Activated CD8-positive, alpha-beta T cell treated with anti-CD3 and anti-CD28 coated beads, Interleukin-2, amount 10 ng/mL, durations not matched to agents 7 days and 5 days (primary cell): Measurements from ENCODE around the gene RIPOR1. TPM values are rescaled to one million over a fixed set of nuclear protein-coding genes. Genes with fewer than 3 reads are reported as not detected.
"Not testable (repeated sequence)": the region's sequence is repeated elsewhere in the genome, so short reads cannot be mapped to it uniquely, and the experiment has no call there.

Source experiments
- ATAC-seq: fragments of 150-1000 bp; cut with Tn5 transposase; one replicate; pipeline ENCODE4 v1.10.0; 2021; ENCODE audit warnings: moderate library complexity
- CTCF ChIA-PET: fragments of 350-600 bp; sonication (Branson Sonifier 250); formaldehyde crosslinking; loops from one replicate; lab custom pipeline; 2021; ENCODE audit warnings: antibody characterized with exemption; lab: Charles Lee
- POLR2A ChIA-PET: fragments of 350-600 bp; sonication (Branson Sonifier 250); formaldehyde crosslinking; loops from one replicate; lab custom pipeline; 2021; ENCODE audit warnings: antibody characterized with exemption; lab: Charles Lee
- DNase-seq: peaks from one replicate; pipeline ENCODE4 v3.0.0-alpha.2; 2020
- H3K27ac Mint-ChIP-seq: one replicate; pipeline ENCODE4 v1.8.0; 2021; ENCODE audit warnings: mild to moderate bottlenecking, mixed read lengths
- H3K27me3 Mint-ChIP-seq: one replicate; pipeline ENCODE4 v1.8.0; 2021; ENCODE audit warnings: low read depth, mixed read lengths
- H3K36me3 Mint-ChIP-seq: one replicate; pipeline ENCODE4 v1.8.0; 2021; ENCODE audit warnings: low read depth, mixed read lengths
- H3K4me1 Mint-ChIP-seq: one replicate; pipeline ENCODE4 v1.8.0; 2021; ENCODE audit warnings: low read depth, mixed read lengths
- H3K4me3 Mint-ChIP-seq: one replicate; pipeline ENCODE4 v1.8.0; 2021; ENCODE audit warnings: mild to moderate bottlenecking, mixed read lengths
- H3K9me3 Mint-ChIP-seq: one replicate; pipeline ENCODE4 v1.8.0; 2022; ENCODE audit warnings: mixed read lengths; ENCODE audit not compliant: insufficient read depth
- total RNA-seq, 2 experiments: library from RNA; stranded (reverse); gene quantifications; one replicate each; pipeline ENCODE4 v1.2.3, GENCODE V29; 2021

Gene RIPOR1
- total RNA-seq, 2 experiments from 2014 or later: 10.6 to 13.7 TPM

- Mint-ChIP-seq H3K27ac (no peak overlapping the region), H3K9me3 (no peaks in the 10 kb centered on the region), H3K36me3 (peaks cover 9% of the 10 kb centered on the region), H3K4me3 (no peak overlapping the region), H3K27me3 (no peaks in the 10 kb centered on the region), H3K4me1 (peaks cover 9% of the 10 kb centered on the region)
- CTCF ChIA-PET: interaction anchor here (1.1 to 15.0 kb wide), 7 partner anchors 9 to 154 kb away, joined by 3 to 277 read pairs (median 10); partner anchors contain the start of genes ATP6V0D1 and CARMIL2
- POLR2A ChIA-PET: interaction anchor here (0.6 to 1.4 kb wide), 2 partner anchors 14 to 72 kb away, joined by 3 to 6 read pairs; partner anchors contain the start of gene CTCF
- DNase-seq (no peak), ATAC-seq (no peak)
Measured at GRCh38 chr16:67490335-67491096, 38.1 kb upstream of the RIPOR1 start.

- H3K4me1 Mint-ChIP-seq: peaks cover 13% of the 10 kb centered on the region
- ATAC-seq: no peak
- no peak for DNase-seq
- no peaks in the 10 kb centered on the region for H3K27me3 Mint-ChIP-seq
- H3K9me3 Mint-ChIP-seq: no peaks in the 10 kb centered on the region
- H3K4me3 Mint-ChIP-seq: no peak overlapping the region
- H3K36me3 Mint-ChIP-seq: peaks cover 5% of the 10 kb centered on the region
- ChIA-PET CTCF (interaction anchor here (1.6 to 15.0 kb wide), 4 partner anchors 10 to 22 kb away, joined by 6 to 277 read pairs (median 12); partner anchors contain the start of gene ATP6V0D1), POLR2A (no interaction called here)
- peak overlapping the region; percentile 34 for H3K27ac Mint-ChIP-seq
Measured at GRCh38 chr16:67499106-67499505, 29.5 kb upstream of the RIPOR1 start.

- ChIA-PET POLR2A (interaction anchor here (0.5 to 1.0 kb wide), 2 partner anchors 16 to 55 kb away, joined by 3 to 4 read pairs; no protein-coding TSS in a partner anchor), CTCF (interaction anchor here (1.1 to 4.6 kb wide), 6 partner anchors 10 to 43 kb away, joined by 3 to 26 read pairs (median 6); no protein-coding TSS in a partner anchor)
- Mint-ChIP-seq H3K4me3 (peak overlapping the region; percentile 45), H3K4me1 (peaks cover 42% of the 10 kb centered on the region), H3K9me3 (no peaks in the 10 kb centered on the region), H3K27ac (peak overlapping the region; percentile 96), H3K36me3 (peaks cover 19% of the 10 kb centered on the region), H3K27me3 (no peaks in the 10 kb centered on the region)
- ATAC-seq: peak; percentile 94
- DNase-seq: peak; percentile 85
Measured at GRCh38 chr16:67504031-67505021, 24.3 kb upstream of the RIPOR1 start.

GRCh38 chr16:67506468-67506867 is 22.2 kb upstream of the RIPOR1 start:
- Mint-ChIP-seq H3K4me3 (no peak overlapping the region), H3K9me3 (no peaks in the 10 kb centered on the region), H3K36me3 (peaks cover 19% of the 10 kb centered on the region), H3K4me1 (peaks cover 46% of the 10 kb centered on the region), H3K27ac (peak overlapping the region; percentile 65), H3K27me3 (no peaks in the 10 kb centered on the region)
- ChIA-PET CTCF (interaction anchor here (1.2 to 4.0 kb wide), 2 partner anchors 11 to 15 kb away, joined by 4 to 25 read pairs; no protein-coding TSS in a partner anchor), POLR2A (no interaction called here)
- DNase-seq (no peak), ATAC-seq (no peak)

- H3K4me1 Mint-ChIP-seq: peaks cover 35% of the 10 kb centered on the region
- CTCF ChIA-PET: interaction anchor here (3.0 to 10.3 kb wide), 3 partner anchors 12 to 28 kb away, joined by 15 to 277 read pairs (median 95); partner anchors contain the start of gene ATP6V0D1
- ATAC-seq (no peak), DNase-seq (no peak)
- no peak overlapping the region for H3K27ac Mint-ChIP-seq
- H3K4me3 Mint-ChIP-seq: no peak overlapping the region
- no peaks in the 10 kb centered on the region for H3K9me3 Mint-ChIP-seq
- POLR2A ChIA-PET: no interaction called here
- H3K27me3 Mint-ChIP-seq: no peaks in the 10 kb centered on the region
- peaks cover 14% of the 10 kb centered on the region for H3K36me3 Mint-ChIP-seq
Measured at GRCh38 chr16:67509016-67509415, 19.6 kb upstream of the RIPOR1 start.

GRCh38 chr16:67513892-67514291 is 14.7 kb upstream of the RIPOR1 start:
- not testable (repeated sequence) for H3K9me3 Mint-ChIP-seq, H3K4me3 Mint-ChIP-seq, H3K27me3 Mint-ChIP-seq, DNase-seq, H3K36me3 Mint-ChIP-seq
- peak; percentile 27 for ATAC-seq
- ChIA-PET CTCF (interaction anchor here (0.7 to 10.3 kb wide), 28 partner anchors 7 to 320 kb away, joined by 3 to 277 read pairs (median 4); partner anchors contain the start of genes ACD, AGRP, ATP6V0D1 and CARMIL2), POLR2A (interaction anchor here (0.6 to 1.9 kb wide), 6 partner anchors 11 to 205 kb away, joined by 3 to 6 read pairs (median 4); partner anchors contain the start of genes ATP6V0D1 and GFOD2)
- Mint-ChIP-seq H3K4me1 (peaks cover 35% of the 10 kb centered on the region), H3K27ac (peak overlapping the region; percentile 30)

- Mint-ChIP-seq H3K9me3 (no peaks in the 10 kb centered on the region), H3K27me3 (no peaks in the 10 kb centered on the region), H3K4me1 (peaks cover 36% of the 10 kb centered on the region), H3K27ac (peak overlapping the region; percentile 84), H3K36me3 (no peaks in the 10 kb centered on the region), H3K4me3 (no peak overlapping the region)
- DNase-seq (peak; percentile 90), ATAC-seq (peak; percentile 82)
- ChIA-PET POLR2A (interaction anchor here (0.6 to 1.9 kb wide), 6 partner anchors 11 to 205 kb away, joined by 3 to 6 read pairs (median 4); partner anchors contain the start of genes ATP6V0D1 and GFOD2), CTCF (interaction anchor here (0.7 to 10.3 kb wide), 26 partner anchors 9 to 319 kb away, joined by 3 to 277 read pairs (median 4); partner anchors contain the start of genes ACD, AGRP, ATP6V0D1 and CARMIL2)
Measured at GRCh38 chr16:67514382-67514828, 14.2 kb upstream of the RIPOR1 start.

- no peaks in the 10 kb centered on the region for H3K36me3 Mint-ChIP-seq
- H3K27me3 Mint-ChIP-seq: no peaks in the 10 kb centered on the region
- ATAC-seq: no peak
- no peaks in the 10 kb centered on the region for H3K9me3 Mint-ChIP-seq
- ChIA-PET CTCF (interaction anchor here (0.6 to 10.3 kb wide), 16 partner anchors 9 to 439 kb away, joined by 3 to 277 read pairs (median 4); partner anchors contain the start of genes ACD, AGRP, ATP6V0D1 and CARMIL2), POLR2A (interaction anchor here (0.7 kb wide), 1 partner anchor 1932 kb away, joined by 3 read pairs; no protein-coding TSS in a partner anchor)
- H3K27ac Mint-ChIP-seq: no peak overlapping the region
- no peak overlapping the region for H3K4me3 Mint-ChIP-seq
- H3K4me1 Mint-ChIP-seq: peaks cover 49% of the 10 kb centered on the region
- DNase-seq: no peak
Measured at GRCh38 chr16:67516296-67517154, 12.1 kb upstream of the RIPOR1 start.

- Mint-ChIP-seq H3K4me1 (peaks cover 53% of the 10 kb centered on the region), H3K27me3 (no peaks in the 10 kb centered on the region), H3K4me3 (no peak overlapping the region), H3K27ac (no peak overlapping the region), H3K9me3 (no peaks in the 10 kb centered on the region), H3K36me3 (no peaks in the 10 kb centered on the region)
- ATAC-seq (no peak), DNase-seq (no peak)
- POLR2A ChIA-PET: no interaction called here
- CTCF ChIA-PET: interaction anchor here (0.9 to 10.3 kb wide), 13 partner anchors 8 to 299 kb away, joined by 3 to 277 read pairs (median 4); partner anchors contain the start of genes AGRP, ATP6V0D1, CARMIL2 and CTCF
Measured at GRCh38 chr16:67517155-67517445, 11.5 kb upstream of the RIPOR1 start.
